Prostate gland (tissue), 2 donors: ENCODE measurements around the gene ELP6.
"Not testable (repeated sequence)": the region's sequence is repeated elsewhere in the genome, so short reads cannot be mapped to it uniquely, and the experiment has no call there.

Source experiments
- CTCF ChIP-seq, 4 experiments: fragments of 200-600 bp in 2 of 4; fragments of 450-650 bp in 2 of 4; sonication (generic) in 2 of 4; IDR thresholded peaks; 1 replicate in 3 of 4; 2 replicates in 1 of 4; pipeline ENCODE4 v1.5.1; 2016 to 2019; ENCODE audit warnings: antibody characterized with exemption in 4 of 4, mild to moderate bottlenecking in 2 of 4, moderate library complexity in 2 of 4
- POLR2AphosphoS5 ChIP-seq: sonication (generic); formaldehyde crosslinking; IDR thresholded peaks from one replicate; pipeline ENCODE4 v1.6.1; 2017; ENCODE audit warnings: antibody characterized with exemption

- TF ChIP-seq POLR2AphosphoS5; CTCF (IDR thresholded peaks at IDR 0.05): not testable (repeated sequence)
Observed at GRCh38 chr3:47505267-47505666, 8.2 kb downstream of the ELP6 start.
